ENCODE data around the gene C2CD3. TPM values are rescaled to one million over a fixed set of nuclear protein-coding genes. Genes with fewer than 3 reads are reported as not detected.

Gene C2CD3
- total RNA-seq, 2 donors from 2014 or later = 12.2 to 31.6 TPM

DNA sequence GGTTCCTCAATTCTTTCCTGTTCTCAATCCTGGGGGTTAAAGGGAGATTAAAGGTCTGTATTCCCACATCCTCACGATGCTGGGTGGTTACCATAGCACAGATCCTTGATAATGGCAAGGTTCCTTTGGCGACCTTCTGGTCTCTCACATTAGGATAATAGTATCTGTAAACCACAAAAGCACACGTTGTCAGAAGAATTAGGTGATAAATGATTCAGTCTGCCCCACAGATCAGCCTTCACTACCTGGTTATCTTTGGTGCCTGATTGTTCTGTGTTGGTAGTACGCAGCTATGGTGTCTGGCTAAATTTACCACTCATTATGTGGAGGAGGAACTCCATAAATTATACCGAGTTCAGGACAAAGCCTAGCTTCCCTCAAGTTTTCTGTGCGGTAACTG is 78.4 kb downstream of the C2CD3 start:
- ATAC-seq (no peak), DNase-seq (no peak)
- peaks cover 0 to 15% of the 10 kb centered on the region in 2 donors for H3K36me3 ChIP-seq (replicated peaks in 1 of 2; ENCODE audit: insufficient read depth in 1 of 2, low read depth in 2 of 2)
- no peaks in the 10 kb centered on the region for H3K27me3 ChIP-seq
- H3K9me3 ChIP-seq = no peaks in the 10 kb centered on the region
- intact Hi-C loops (cut with DNase I) = no loop called here
- H3K27ac ChIP-seq = no peak overlapping the region
- no peak overlapping the region for H3K4me3 ChIP-seq
- 74 to 81% methylated on average over 6 of the region's 6 CpGs for WGBS, 2 donors
- TF ChIP-seq POLR2A (IDR thresholded peaks at IDR 0.05) = no peak
- TF ChIP-seq CTCF (IDR thresholded peaks at IDR 0.05) = no peak
- H3K4me1 ChIP-seq = no peaks in the 10 kb centered on the region

GRCh38 chr11:74091549-74091948 is 79.3 kb downstream of the C2CD3 start:
- Histone ChIP-seq H3K4me1 (no peaks in the 10 kb centered on the region), H3K9me3 (no peaks in the 10 kb centered on the region), H3K27me3 (no peaks in the 10 kb centered on the region), H3K27ac (no peak overlapping the region), H3K4me3 (no peak overlapping the region), H3K36me3 (replicated peaks in 1 of 2; ENCODE audit: insufficient read depth in 1 of 2, low read depth in 2 of 2) (peaks cover 0 to 13% of the 10 kb centered on the region in 2 donors)
- TF ChIP-seq POLR2A (IDR thresholded peaks at IDR 0.05) (no peak), CTCF (IDR thresholded peaks at IDR 0.05) (no peak)
- no peak for DNase-seq
- 50 to 62% methylated on average over 1 of the region's 1 CpG for whole genome bisulfite sequencing, 2 donors
- ATAC-seq = no peak
- intact Hi-C loops (cut with DNase I) = no loop called here

- intact Hi-C loops (cut with DNase I) = no loop called here
- H3K9me3 ChIP-seq = no peaks in the 10 kb centered on the region
- TF ChIP-seq CTCF (IDR thresholded peaks at IDR 0.05) (peak in 1 of 7 experiments; percentile 11), POLR2A (IDR thresholded peaks at IDR 0.05) (no peak)
- H3K27ac ChIP-seq = no peak overlapping the region
- no peak overlapping the region for H3K4me3 ChIP-seq
- DNase-seq = no peak
- 67 to 70% methylated on average over 3 of the region's 3 CpGs for WGBS, 2 donors
- peaks cover 0 to 13% of the 10 kb centered on the region in 2 donors for H3K36me3 ChIP-seq (replicated peaks in 1 of 2; ENCODE audit: insufficient read depth in 1 of 2, low read depth in 2 of 2)
- no peaks in the 10 kb centered on the region for H3K27me3 ChIP-seq
- no peaks in the 10 kb centered on the region for H3K4me1 ChIP-seq
- no peak for ATAC-seq
These were observed 80.1 kb downstream of the C2CD3 start for GRCh38 chr11:74090701-74091100.

DNA sequence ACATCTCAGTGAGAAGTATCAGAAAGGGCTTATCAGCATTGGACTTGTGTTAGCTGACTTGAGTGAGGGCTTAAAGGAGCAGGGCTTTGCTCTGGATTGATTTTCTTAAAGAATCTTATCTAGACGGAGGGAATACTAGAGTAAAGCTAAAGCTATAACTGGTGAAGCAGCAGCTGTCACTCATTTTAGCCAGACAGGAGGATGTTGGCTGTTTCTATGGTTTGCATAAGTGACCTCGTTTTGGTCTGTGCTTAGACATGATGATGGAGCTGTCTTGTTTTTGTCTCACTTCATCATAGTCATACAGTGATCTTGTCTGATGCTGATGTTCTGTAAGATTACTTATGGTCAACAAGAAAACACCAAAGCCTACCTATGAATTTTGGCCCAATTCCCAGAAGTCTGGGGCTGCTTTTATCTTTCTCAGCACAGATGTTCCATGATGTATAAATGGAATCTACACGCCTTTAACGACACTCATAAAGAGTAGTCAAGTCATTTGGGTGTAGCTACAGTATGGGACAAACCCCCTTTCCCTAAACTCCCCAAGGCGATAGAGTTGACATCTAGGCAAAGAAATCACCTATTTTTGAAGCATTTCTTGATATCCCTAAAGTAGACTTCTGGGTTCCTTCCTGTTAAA is 84.4 kb downstream of the C2CD3 start:
- peaks cover 0 to 5% of the 10 kb centered on the region in 2 donors for H3K36me3 ChIP-seq (replicated peaks in 1 of 2; ENCODE audit: insufficient read depth in 1 of 2, low read depth in 2 of 2)
- no peak overlapping the region for H3K27ac ChIP-seq
- no peaks in the 10 kb centered on the region for H3K4me1 ChIP-seq
- no peaks in the 10 kb centered on the region for H3K9me3 ChIP-seq
- no peak overlapping the region for H3K4me3 ChIP-seq
- ATAC-seq = no peak
- H3K27me3 ChIP-seq = no peaks in the 10 kb centered on the region
- intact Hi-C loops (cut with DNase I) = no loop called here
- DNase-seq = no peak
- WGBS, 2 donors = 64 to 67% methylated on average over 5 of the region's 5 CpGs
- TF ChIP-seq POLR2A (IDR thresholded peaks at IDR 0.05) (no peak), CTCF (IDR thresholded peaks at IDR 0.05) (no peak)

DNA sequence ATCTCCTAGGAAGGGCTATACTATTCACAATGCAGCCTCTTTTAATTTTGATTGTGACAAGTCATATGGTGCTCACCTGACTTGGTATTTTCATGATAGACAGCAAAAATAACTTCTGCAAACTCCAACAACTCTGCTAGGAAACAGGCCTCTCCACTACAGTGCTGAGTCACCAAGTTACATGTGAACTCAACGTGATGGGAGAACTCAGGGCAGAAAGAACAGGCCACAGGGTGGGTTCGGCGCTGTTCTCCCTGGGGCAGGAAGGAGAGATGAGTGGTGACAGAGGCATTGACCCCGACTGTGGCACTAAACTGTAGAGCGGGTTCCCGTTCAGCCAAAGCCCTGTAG is 85.3 kb downstream of the C2CD3 start:
- no peaks in the 10 kb centered on the region for H3K4me1 ChIP-seq
- no peak overlapping the region for H3K4me3 ChIP-seq
- no peak overlapping the region for H3K27ac ChIP-seq
- H3K27me3 ChIP-seq = no peaks in the 10 kb centered on the region
- DNase-seq (peak in 1 of 4 donors; percentile 29), ATAC-seq (no peak)
- H3K9me3 ChIP-seq = no peaks in the 10 kb centered on the region
- WGBS, 2 donors = 62 to 85% methylated on average over 6 of the region's 6 CpGs
- intact Hi-C loops (cut with DNase I) = no loop called here
- TF ChIP-seq CTCF (IDR thresholded peaks at IDR 0.05) (no peak), POLR2A (IDR thresholded peaks at IDR 0.05) (no peak)
- peaks cover 0 to 4% of the 10 kb centered on the region in 2 donors for H3K36me3 ChIP-seq (replicated peaks in 1 of 2; ENCODE audit: insufficient read depth in 1 of 2, low read depth in 2 of 2)

Measured in body of pancreas (tissue), 4 donors.